Spleen (tissue), 11 donors: Measurements from ENCODE around the gene FBXO3. TPM values are rescaled to one million over a fixed set of nuclear protein-coding genes. Genes with fewer than 3 reads are reported as not detected.

Source experiments
- DNase-seq: peaks from one replicate; pipeline ENCODE4 v3.0.0-alpha.2; 2020
- H3K27ac ChIP-seq, 8 donors: fragments of 200-600 bp; sonication (generic) in 7 of 8; 1 replicate in 4 of 8; 2 replicates in 4 of 8; pipeline versions ENCODE4 v1.5.0 to v1.8.0; 2016 to 2021; ENCODE audit warnings: inconsistent platforms in 4 of 8, mild to moderate bottlenecking in 4 of 8, moderate library complexity in 1 of 8
- H3K27me3 ChIP-seq, 7 donors: fragments of 200-600 bp; sonication (generic) in 6 of 7; replicated peaks in 1 of 7; 1 replicate in 4 of 7; 2 replicates in 3 of 7; pipeline versions ENCODE4 v1.5.0 to v1.8.0; 2016 to 2021; ENCODE audit warnings: inconsistent platforms in 3 of 7, mild to moderate bottlenecking in 1 of 7
- H3K36me3 ChIP-seq, 6 donors: fragments of 200-600 bp; sonication (generic) in 5 of 6; 1 replicate in 4 of 6; 2 replicates in 2 of 6; pipeline versions ENCODE4 v1.5.0 to v1.8.0; 2016 to 2021; ENCODE audit warnings: inconsistent platforms in 2 of 6
- H3K4me1 ChIP-seq, 6 donors: fragments of 200-600 bp; sonication (generic) in 5 of 6; 1 replicate in 3 of 6; 2 replicates in 3 of 6; pipeline versions ENCODE4 v1.5.0 to v1.8.0; 2016 to 2021; ENCODE audit warnings: inconsistent platforms in 3 of 6
- H3K4me3 ChIP-seq, 8 donors: fragments of 200-600 bp; sonication (generic) in 7 of 8; 1 replicate in 4 of 8; 2 replicates in 4 of 8; pipeline versions ENCODE4 v1.5.0 to v1.8.0; 2016 to 2021; ENCODE audit warnings: inconsistent platforms in 4 of 8, mild to moderate bottlenecking in 4 of 8, moderate library complexity in 2 of 8
- H3K9me3 ChIP-seq, 8 donors: fragments of 200-600 bp; sonication (generic) in 7 of 8; 1 replicate in 4 of 8; 2 replicates in 4 of 8; pipeline versions ENCODE4 v1.5.0 to v1.8.0; 2016 to 2021; ENCODE audit warnings: inconsistent platforms in 4 of 8
- CTCF ChIP-seq, 11 experiments: fragments of 200-600 bp in 7 of 11; fragments of 450-650 bp in 4 of 11; sonication (generic) in 4 of 11; IDR thresholded peaks in 8 of 11; conservative IDR thresholded peaks in 3 of 11; 1 replicate in 7 of 11; 2 replicates in 4 of 11; pipeline versions ENCODE4 v1.4.0 to v1.8.0; 2016 to 2021; ENCODE audit warnings: antibody characterized with exemption in 11 of 11, inconsistent platforms in 4 of 11, mild to moderate bottlenecking in 1 of 11
- POLR2A ChIP-seq, 3 donors: fragments of 450-650 bp; IDR thresholded peaks; one replicate each; pipeline ENCODE4 v1.5.1; 2017; ENCODE audit warnings: antibody characterized with exemption in 3 of 3, mild to moderate bottlenecking in 1 of 3
- POLR2AphosphoS5 ChIP-seq, 3 donors: sonication (generic); formaldehyde crosslinking; IDR thresholded peaks; one replicate each; pipeline ENCODE4 v1.5.1; 2017; ENCODE audit warnings: antibody characterized with exemption in 3 of 3
- WGBS, 5 donors: extraction: QIAGEN DNeasy Blood & Tissue Kit in 3 of 5; methylation state at CpG; one replicate each; pipeline versions ENCODE4 v1.1.5 to v1.1.7; 2013 to 2018; 5-methylcytosine and 5-hydroxymethylcytosine counted together
- intact Hi-C: fragments of 100-400 bp; cut with DNase I; formaldehyde crosslinking; loops from one replicate; pipeline ENCODE4 v1.15.0; 2023; ENCODE audit warnings: low total_unique reads
- polyA plus RNA-seq, 3 donors: library from polyadenylated mRNA; stranded (reverse); fragments of 200-250 nt; gene quantifications; one replicate each; pipeline ENCODE4 v1.2.1, GENCODE V29; 2013
- total RNA-seq, 7 donors: library from RNA; depleted of rRNA in 3 of 7; stranded (reverse); fragments of >200 nt in 3 of 7; fragmentation: NEBNext Ultra II Directional in 4 of 7; extraction: Animal tissue kit (Norgen Biotek cat#: 25700) in 4 of 7; gene quantifications; one replicate each; pipeline versions ENCODE4 v1.1.0 to v1.2.1, GENCODE V29; 2016 to 2021
- donor health status: healthy with polysubstance abuse.
- donor health status: DM: no; HTN: no; CAD: no; lungs with moderate emphysema.
- donor health status: DM: no; HTN: no; CAD: no.
- donor health status: Bipolar disorder and iron deficiency.
- donor health status: healthy.
- donor health status: DM: no; HTN: no; CAD: no.
- donor health status: DM: yes; HTN: yes; CAD: no.

The FBXO3 gene
- total and polyA plus RNA-seq, 10 donors = 15.6 to 58.3 (median 31.2) TPM

- Histone ChIP-seq H3K4me1 (peaks cover 8 to 38% (median 24%) of the 10 kb centered on the region in 6 donors), H3K27me3 (peaks cover 0 to 6% (median 0%) of the 10 kb centered on the region in 7 donors), H3K36me3 (no peaks in the 10 kb centered on the region), H3K4me3 (no peak overlapping the region), H3K9me3 (no peaks in the 10 kb centered on the region), H3K27ac (no peak overlapping the region)
- intact Hi-C loops = no loop called here
- no peak for DNase-seq
- no peak for TF ChIP-seq POLR2A (IDR thresholded peaks at IDR 0.05)
- no peak for TF ChIP-seq CTCF (IDR thresholded peaks at IDR 0.05 in 8 of 11, conservative IDR thresholded peaks at IDR 0.05 in 3 of 11)
- TF ChIP-seq POLR2AphosphoS5 (IDR thresholded peaks at IDR 0.05) = no peak
- 84 to 92% (median 85%) methylated on average over 6 of the region's 6 CpGs for WGBS, 5 donors
These were observed 77.2 kb downstream of the FBXO3 start for GRCh38 chr11:33696931-33697638.

GRCh38 chr11:33696411-33696810, 77.9 kb downstream of the FBXO3 start:
- no peak for DNase-seq
- WGBS, 5 donors = 39 to 53% (median 42%) methylated on average over 5 of the region's 5 CpGs
- H3K4me1 ChIP-seq = peaks cover 5 to 33% (median 18%) of the 10 kb centered on the region in 6 donors

GRCh38 chr11:33695051-33695566, 79.2 kb downstream of the FBXO3 start:
- Histone ChIP-seq H3K27ac (no peak overlapping the region), H3K9me3 (no peaks in the 10 kb centered on the region), H3K27me3 (peaks cover 0 to 2% (median 0%) of the 10 kb centered on the region in 7 donors), H3K4me1 (peaks cover 0 to 33% (median 15%) of the 10 kb centered on the region in 6 donors), H3K36me3 (no peaks in the 10 kb centered on the region), H3K4me3 (no peak overlapping the region)
- no peak for DNase-seq
- 83 to 97% (median 87%) methylated on average over 3 to 4 of the region's 4 CpGs for WGBS, 5 donors
- intact Hi-C loops = no loop called here
- TF ChIP-seq POLR2AphosphoS5 (IDR thresholded peaks at IDR 0.05) (no peak), CTCF (IDR thresholded peaks at IDR 0.05 in 8 of 11, conservative IDR thresholded peaks at IDR 0.05 in 3 of 11) (no peak), POLR2A (IDR thresholded peaks at IDR 0.05) (no peak)

More at GRCh38 chr11:33696411-33696810, 77.9 kb downstream of the FBXO3 start:
- TF ChIP-seq CTCF (IDR thresholded peaks at IDR 0.05 in 8 of 11, conservative IDR thresholded peaks at IDR 0.05 in 3 of 11) (no peak), POLR2AphosphoS5 (IDR thresholded peaks at IDR 0.05) (no peak), POLR2A (IDR thresholded peaks at IDR 0.05) (no peak)
- no peak overlapping the region for H3K4me3 ChIP-seq
- no peak overlapping the region for H3K27ac ChIP-seq
- intact Hi-C loops = no loop called here
- H3K36me3 ChIP-seq = no peaks in the 10 kb centered on the region
- H3K27me3 ChIP-seq = peaks cover 0 to 6% (median 0%) of the 10 kb centered on the region in 7 donors
- no peaks in the 10 kb centered on the region for H3K9me3 ChIP-seq

GRCh38 chr11:33694346-33695050, 79.8 kb downstream of the FBXO3 start:
- Histone ChIP-seq H3K36me3 (no peaks in the 10 kb centered on the region), H3K27ac (no peak overlapping the region), H3K4me3 (no peak overlapping the region), H3K27me3 (no peaks in the 10 kb centered on the region), H3K9me3 (no peaks in the 10 kb centered on the region), H3K4me1 (peaks cover 0 to 33% (median 12%) of the 10 kb centered on the region in 6 donors)
- DNase-seq = no peak
- TF ChIP-seq CTCF (IDR thresholded peaks at IDR 0.05 in 8 of 11, conservative IDR thresholded peaks at IDR 0.05 in 3 of 11) (no peak), POLR2AphosphoS5 (IDR thresholded peaks at IDR 0.05) (no peak), POLR2A (IDR thresholded peaks at IDR 0.05) (no peak)
- 77 to 87% (median 79%) methylated on average over 3 to 4 of the region's 4 CpGs for WGBS, 5 donors
- intact Hi-C loops = no loop called here
